GM18951 (cell line): ENCODE measurements around the gene USP3.

Source experiments
- POLR2A ChIP-seq: IDR thresholded peaks from 4 replicates; pipeline ENCODE4 v1.6.1; 2011; ENCODE audit warnings: mild to moderate bottlenecking; ENCODE audit not compliant: insufficient read length, insufficient read depth; ENCODE audit errors: extremely low read depth
- in situ Hi-C: fragments of 300-500 bp; cut with MboI; formaldehyde crosslinking; loops from one replicate; pipeline ENCODE4 v1.12.0; 2022; ENCODE audit warnings: low sequenced_read_pairs, mixed read lengths, inconsistent platforms; ENCODE audit not compliant: unreplicated experiment

The USP3 gene

GRCh38 chr15:63565536-63566186, 61.3 kb downstream of the USP3 start:
- in situ Hi-C loops = no loop called here
- TF ChIP-seq POLR2A = no peak

- in situ Hi-C loops = no loop called here
- TF ChIP-seq POLR2A = no peak
Observed at GRCh38 chr15:63572749-63573464, 68.5 kb downstream of the USP3 start.

- no peak for TF ChIP-seq POLR2A
- in situ Hi-C loops = no loop called here
Observed at GRCh38 chr15:63573533-63573932, 69.1 kb downstream of the USP3 start.

GRCh38 chr15:63575312-63575711, 70.9 kb downstream of the USP3 start:
- in situ Hi-C loops = no loop called here
- no peak for TF ChIP-seq POLR2A

GRCh38 chr15:63576441-63576840, 72.0 kb downstream of the USP3 start:
- TF ChIP-seq POLR2A = no peak
- in situ Hi-C loops = no loop called here

- in situ Hi-C loops = no loop called here
- no peak for TF ChIP-seq POLR2A
Observed at GRCh38 chr15:63582179-63582578, 77.8 kb downstream of the USP3 start.

GRCh38 chr15:63582718-63583426, 78.5 kb downstream of the USP3 start:
- no peak for TF ChIP-seq POLR2A
- in situ Hi-C loops = no loop called here

GRCh38 chr15:63586790-63587189, 82.4 kb downstream of the USP3 start:
- in situ Hi-C loops = no loop called here
- TF ChIP-seq POLR2A = no peak

- in situ Hi-C loops = no loop called here
- no peak for TF ChIP-seq POLR2A
Observed at GRCh38 chr15:63587527-63587926, 83.1 kb downstream of the USP3 start.

- in situ Hi-C loops = no loop called here
- TF ChIP-seq POLR2A = no peak
Observed at GRCh38 chr15:63588826-63589225, 84.4 kb downstream of the USP3 start.

GRCh38 chr15:63593705-63594671, 89.6 kb downstream of the USP3 start:
- no peak for TF ChIP-seq POLR2A
- in situ Hi-C loops = loop anchor here (5.0 kb wide), 1 partner anchor 122 kb away; no protein-coding TSS in a partner anchor

- no peak for TF ChIP-seq POLR2A
- in situ Hi-C loops = no loop called here
Observed at GRCh38 chr15:63595065-63595464, 90.7 kb downstream of the USP3 start.

GRCh38 chr15:63595688-63596087, 91.3 kb downstream of the USP3 start:
- no peak for TF ChIP-seq POLR2A
- in situ Hi-C loops = no loop called here

- in situ Hi-C loops = no loop called here
- no peak for TF ChIP-seq POLR2A
Observed at GRCh38 chr15:63596676-63597037, 92.3 kb downstream of the USP3 start.
